Measurements from ENCODE around the gene PAPPA.

PAPPA gene

DNA sequence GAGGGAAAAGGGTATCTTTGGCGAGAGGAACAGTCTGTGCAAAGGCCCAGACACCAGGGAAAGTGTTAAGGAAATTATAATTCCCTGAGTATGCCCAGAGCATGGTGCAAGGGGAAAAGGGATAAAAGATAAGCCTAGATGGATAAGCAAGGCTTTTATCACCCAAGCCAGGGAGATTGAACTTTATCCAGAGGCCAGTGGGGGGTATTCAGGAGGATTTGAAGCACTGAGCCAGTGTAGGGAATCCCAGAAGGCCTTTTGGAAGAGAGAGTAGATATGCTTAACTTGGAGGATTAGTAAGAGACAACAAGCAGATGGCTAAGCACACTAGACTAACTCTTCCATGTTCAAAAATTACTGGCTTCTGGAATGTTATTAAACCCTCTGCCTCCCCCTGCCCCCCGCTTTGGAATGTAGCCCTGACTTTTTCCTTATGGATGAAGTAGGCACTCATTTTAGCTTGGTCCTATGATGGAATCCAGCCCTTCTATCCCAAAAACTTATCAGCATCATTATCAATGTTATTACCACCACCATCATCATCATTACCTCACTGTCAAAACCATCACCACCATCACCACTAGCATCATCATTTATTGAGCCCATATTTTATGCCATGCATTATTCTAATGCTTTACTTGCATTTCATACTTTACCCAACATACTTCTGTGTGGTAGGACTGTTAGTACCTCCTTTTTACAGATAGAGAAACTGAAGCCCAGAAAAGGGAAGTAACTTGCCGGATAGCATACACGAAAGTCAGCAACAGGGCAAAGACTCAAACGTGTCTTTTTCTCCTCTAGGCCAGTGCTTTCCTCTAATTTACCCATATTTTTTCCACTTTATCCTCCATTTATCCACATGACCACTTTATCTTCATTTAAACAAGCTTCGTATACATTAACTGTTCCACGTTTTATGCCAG, 237.0 kb downstream of the PAPPA start:
- H3K36me3 ChIP-seq (replicated peaks; ENCODE audit: low read depth, low read length), result no peaks in the 10 kb centered on the region
- H3K4me1 ChIP-seq (ENCODE audit: low read length), result peaks cover 36% of the 10 kb centered on the region
- 0 out of 2 replicates have a peak overlapping the region, but pooled peaks have one; percentile 7 for H2AFZ ChIP-seq (ENCODE audit: low read depth, low read length)
- no peaks in the 10 kb centered on the region for H3K27me3 ChIP-seq (ENCODE audit: low read depth, low read length)
- H3K9ac ChIP-seq (ENCODE audit: low read length), result peak overlapping the region; percentile 9; the same call in 1 of the 2 replicates
- TF ChIP-seq, protein P1, sequence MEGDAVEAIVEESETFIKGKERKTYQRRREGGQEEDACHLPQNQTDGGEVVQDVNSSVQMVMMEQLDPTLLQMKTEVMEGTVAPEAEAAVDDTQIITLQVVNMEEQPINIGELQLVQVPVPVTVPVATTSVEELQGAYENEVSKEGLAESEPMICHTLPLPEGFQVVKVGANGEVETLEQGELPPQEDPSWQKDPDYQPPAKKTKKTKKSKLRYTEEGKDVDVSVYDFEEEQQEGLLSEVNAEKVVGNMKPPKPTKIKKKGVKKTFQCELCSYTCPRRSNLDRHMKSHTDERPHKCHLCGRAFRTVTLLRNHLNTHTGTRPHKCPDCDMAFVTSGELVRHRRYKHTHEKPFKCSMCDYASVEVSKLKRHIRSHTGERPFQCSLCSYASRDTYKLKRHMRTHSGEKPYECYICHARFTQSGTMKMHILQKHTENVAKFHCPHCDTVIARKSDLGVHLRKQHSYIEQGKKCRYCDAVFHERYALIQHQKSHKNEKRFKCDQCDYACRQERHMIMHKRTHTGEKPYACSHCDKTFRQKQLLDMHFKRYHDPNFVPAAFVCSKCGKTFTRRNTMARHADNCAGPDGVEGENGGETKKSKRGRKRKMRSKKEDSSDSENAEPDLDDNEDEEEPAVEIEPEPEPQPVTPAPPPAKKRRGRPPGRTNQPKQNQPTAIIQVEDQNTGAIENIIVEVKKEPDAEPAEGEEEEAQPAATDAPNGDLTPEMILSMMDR (IDR thresholded peaks at IDR 0.05; ENCODE audit: low read depth, low read length), result no peak
- TF ChIP-seq EZH2phosphoT487 (IDR thresholded peaks at IDR 0.05; ENCODE audit: low read depth), result no peak
- no peaks in the 10 kb centered on the region for H4K20me1 ChIP-seq (ENCODE audit: insufficient read depth, low read length)
- peak overlapping the region; percentile 49 for H3K4me2 ChIP-seq (ENCODE audit: low read length)
- H3K79me2 ChIP-seq (ENCODE audit: low read length), result no peaks in the 10 kb centered on the region
- H3K9me3 ChIP-seq (ENCODE audit: insufficient read depth, low read length), result no peaks in the 10 kb centered on the region
- peak overlapping the region; percentile 31 for H3K27ac ChIP-seq (ENCODE audit: low read length)
- no peak overlapping the region for H3K4me3 ChIP-seq (ENCODE audit: low read length)

DNA sequence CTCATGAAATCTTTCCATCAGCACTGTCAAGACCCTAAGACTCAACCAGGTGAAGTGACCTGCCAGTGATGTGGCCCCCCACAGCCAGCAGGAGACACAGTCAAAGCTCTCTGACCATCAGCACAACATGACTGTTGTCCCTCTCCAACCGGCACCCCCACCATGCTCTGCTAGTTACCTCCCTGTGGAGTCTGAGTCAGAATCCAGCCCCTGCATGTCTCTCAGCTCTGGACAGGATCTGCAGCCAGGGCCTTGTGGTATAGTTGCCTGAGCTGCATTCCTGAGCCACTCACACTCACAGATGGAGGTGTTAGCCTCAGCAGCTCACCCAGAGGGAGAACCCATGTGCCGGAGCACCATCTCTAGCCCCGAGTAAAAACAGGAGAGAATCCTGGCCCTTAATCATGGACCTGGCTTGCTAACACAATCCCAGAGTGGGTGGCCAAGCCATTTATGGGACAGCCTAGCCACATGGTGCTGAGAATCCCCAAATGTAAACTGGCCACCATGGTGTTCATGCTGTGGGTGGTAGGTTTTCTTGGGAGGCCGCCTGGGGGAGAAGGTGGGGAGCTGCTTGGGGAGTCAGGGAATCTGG, 237.8 kb downstream of the PAPPA start:
- 0 out of 2 replicates have a peak overlapping the region, but pooled peaks have one; percentile 7 for H2AFZ ChIP-seq (ENCODE audit: low read depth, low read length)
- peak overlapping the region; percentile 9; the same call in 1 of the 2 replicates for H3K9ac ChIP-seq (ENCODE audit: low read length)
- H3K79me2 ChIP-seq (ENCODE audit: low read length), result no peaks in the 10 kb centered on the region
- H4K20me1 ChIP-seq (ENCODE audit: insufficient read depth, low read length), result no peaks in the 10 kb centered on the region
- no peaks in the 10 kb centered on the region for H3K36me3 ChIP-seq (replicated peaks; ENCODE audit: low read depth, low read length)
- no peaks in the 10 kb centered on the region for H3K9me3 ChIP-seq (ENCODE audit: insufficient read depth, low read length)
- no peaks in the 10 kb centered on the region for H3K27me3 ChIP-seq (ENCODE audit: low read depth, low read length)
- no peak overlapping the region for H3K4me3 ChIP-seq (ENCODE audit: low read length)
- peaks cover 37% of the 10 kb centered on the region for H3K4me1 ChIP-seq (ENCODE audit: low read length)
- H3K4me2 ChIP-seq (ENCODE audit: low read length), result peak overlapping the region; percentile 49
- peak overlapping the region; percentile 31 for H3K27ac ChIP-seq (ENCODE audit: low read length)
- TF ChIP-seq, protein P1 (IDR thresholded peaks at IDR 0.05; ENCODE audit: low read depth, low read length), result no peak
- no peak for TF ChIP-seq EZH2phosphoT487 (IDR thresholded peaks at IDR 0.05; ENCODE audit: low read depth)

DNA sequence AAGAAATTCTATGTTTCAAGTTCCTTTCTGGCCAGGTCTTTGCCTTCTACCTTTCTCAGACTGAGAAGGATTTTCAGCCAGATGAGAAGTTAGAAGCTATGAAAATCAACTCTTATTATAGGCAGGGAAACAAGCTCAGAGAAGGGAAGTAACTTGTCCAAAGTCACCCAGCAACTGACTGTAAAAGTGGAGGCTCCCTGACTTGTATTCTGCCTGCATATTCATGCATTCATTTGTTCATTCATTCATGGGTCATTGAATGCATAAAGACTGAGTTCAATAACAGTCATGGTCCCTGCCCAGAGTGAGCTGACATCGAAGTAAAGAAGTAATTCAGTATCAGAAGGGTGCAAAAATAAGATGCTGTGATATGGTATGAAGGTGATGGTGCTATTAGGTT, 239.6 kb downstream of the PAPPA start:
- H3K27ac ChIP-seq (ENCODE audit: low read length), result no peak overlapping the region
- TF ChIP-seq EZH2phosphoT487 (IDR thresholded peaks at IDR 0.05; ENCODE audit: low read depth), result no peak
- TF ChIP-seq, protein P1 (IDR thresholded peaks at IDR 0.05; ENCODE audit: low read depth, low read length), result no peak
- no peak overlapping the region for H3K4me2 ChIP-seq (ENCODE audit: low read length)
- no peaks in the 10 kb centered on the region for H3K9me3 ChIP-seq (ENCODE audit: insufficient read depth, low read length)
- no peaks in the 10 kb centered on the region for H4K20me1 ChIP-seq (ENCODE audit: insufficient read depth, low read length)
- no peaks in the 10 kb centered on the region for H3K36me3 ChIP-seq (replicated peaks; ENCODE audit: low read depth, low read length)
- H3K4me1 ChIP-seq (ENCODE audit: low read length), result peaks cover 35% of the 10 kb centered on the region
- H2AFZ ChIP-seq (ENCODE audit: low read depth, low read length), result no peak overlapping the region
- H3K4me3 ChIP-seq (ENCODE audit: low read length), result no peak overlapping the region
- H3K9ac ChIP-seq (ENCODE audit: low read length), result no peak overlapping the region
- H3K79me2 ChIP-seq (ENCODE audit: low read length), result no peaks in the 10 kb centered on the region
- no peaks in the 10 kb centered on the region for H3K27me3 ChIP-seq (ENCODE audit: low read depth, low read length)

DNA sequence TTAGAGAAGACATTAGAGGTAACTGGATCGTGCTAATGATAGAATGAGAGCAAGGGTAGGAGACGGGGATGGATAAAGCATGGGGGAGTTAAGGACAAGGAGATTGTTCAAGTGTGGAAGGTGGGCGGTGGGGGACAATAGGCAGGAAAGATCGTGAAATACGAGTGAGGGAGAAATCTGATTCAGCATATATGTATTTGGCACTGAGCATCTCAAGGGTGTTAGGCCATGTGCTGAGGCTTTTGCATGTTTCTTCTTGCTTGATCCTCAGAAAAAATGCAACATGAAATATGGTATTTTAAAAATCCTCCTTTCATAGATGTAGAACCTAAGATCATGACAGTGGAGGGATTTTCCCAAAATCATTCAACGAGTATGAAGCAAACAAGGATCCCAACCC, 240.5 kb downstream of the PAPPA start:
- TF ChIP-seq, protein P1 (IDR thresholded peaks at IDR 0.05; ENCODE audit: low read depth, low read length), result no peak
- TF ChIP-seq EZH2phosphoT487 (IDR thresholded peaks at IDR 0.05; ENCODE audit: low read depth), result no peak
- Histone ChIP-seq H3K27me3 (ENCODE audit: low read depth, low read length) (no peaks in the 10 kb centered on the region), H3K4me3 (ENCODE audit: low read length) (no peak overlapping the region), H3K36me3 (replicated peaks; ENCODE audit: low read depth, low read length) (no peaks in the 10 kb centered on the region), H3K4me1 (ENCODE audit: low read length) (peaks cover 32% of the 10 kb centered on the region), H4K20me1 (ENCODE audit: insufficient read depth, low read length) (no peaks in the 10 kb centered on the region), H2AFZ (ENCODE audit: low read depth, low read length) (no peak overlapping the region), H3K4me2 (ENCODE audit: low read length) (no peak overlapping the region), H3K27ac (ENCODE audit: low read length) (no peak overlapping the region), H3K9ac (ENCODE audit: low read length) (no peak overlapping the region), H3K79me2 (ENCODE audit: low read length) (no peaks in the 10 kb centered on the region), H3K9me3 (ENCODE audit: insufficient read depth, low read length) (no peaks in the 10 kb centered on the region)
